NCI-H2029 (cell line): ENCODE results near the gene CD160.
A peak's percentile ranks its signal among the peaks of the same experiment; 100 is the strongest.
"Not testable (repeated sequence)": the region's sequence is repeated elsewhere in the genome, so short reads cannot be mapped to it uniquely, and the experiment has no call there.

Source experiments
- DNase-seq: peaks from one replicate; lab custom pipeline; 2025; lab: John Stamatoyannopoulos, UW

Gene CD160

GRCh38 chr1:145710291-145711027, 8.8 kb upstream of the CD160 start:
- DNase-seq = no peak

GRCh38 chr1:145711213-145711651, 8.1 kb upstream of the CD160 start:
- DNase-seq = no peak

GRCh38 chr1:145714524-145715111, 4.7 kb upstream of the CD160 start:
- DNase-seq = no peak

GRCh38 chr1:145716641-145717345, 2.5 kb upstream of the CD160 start:
- no peak for DNase-seq

GRCh38 chr1:145717833-145718232, 1.5 kb upstream of the CD160 start:
- no peak for DNase-seq

- DNase-seq = not testable (repeated sequence)
Measured at GRCh38 chr1:145718465-145718864, 834 bp upstream of the CD160 start.

GRCh38 chr1:145720556-145720877, 1.2 kb downstream of the CD160 start:
- no peak for DNase-seq

GRCh38 chr1:145720878-145721671, 1.8 kb downstream of the CD160 start:
- peak; percentile 3 for DNase-seq

- DNase-seq = not testable (repeated sequence)
Measured at GRCh38 chr1:145726193-145726592, 6.9 kb downstream of the CD160 start.

GRCh38 chr1:145729196-145729595, 9.9 kb downstream of the CD160 start:
- DNase-seq = no peak

GRCh38 chr1:145729666-145730436, 10.6 kb downstream of the CD160 start:
- no peak for DNase-seq

GRCh38 chr1:145730467-145730866, 11.2 kb downstream of the CD160 start:
- no peak for DNase-seq

- no peak for DNase-seq
Measured at GRCh38 chr1:145730900-145731299, 11.6 kb downstream of the CD160 start.

GRCh38 chr1:145736191-145736590, 16.9 kb downstream of the CD160 start:
- no peak for DNase-seq

- no peak for DNase-seq
Measured at GRCh38 chr1:145740269-145740668, 21.0 kb downstream of the CD160 start.

- no peak for DNase-seq
Measured at GRCh38 chr1:145747398-145748247, 28.3 kb downstream of the CD160 start.

GRCh38 chr1:145750426-145750825, 31.1 kb downstream of the CD160 start:
- DNase-seq = no peak

GRCh38 chr1:145751491-145752037, 32.3 kb downstream of the CD160 start:
- DNase-seq = no peak

GRCh38 chr1:145757420-145757819, 38.1 kb downstream of the CD160 start:
- no peak for DNase-seq

GRCh38 chr1:145758116-145758515, 38.8 kb downstream of the CD160 start:
- no peak for DNase-seq
